Tibial nerve (tissue), 4 donors: ENCODE results near the gene NUSAP1.

ENCODE experiments used
- CTCF ChIP-seq, 5 experiments: fragments of 200-600 bp in 3 of 5; fragments of 450-650 bp in 2 of 5; sonication (generic) in 3 of 5; IDR thresholded peaks; one replicate each; pipeline ENCODE4 v1.5.1; 2016 to 2019; ENCODE audit warnings: antibody characterized with exemption in 5 of 5, mild to moderate bottlenecking in 3 of 5, moderate library complexity in 2 of 5
- EP300 ChIP-seq, 2 donors: sonication (generic); formaldehyde crosslinking; IDR thresholded peaks; one replicate each; pipeline ENCODE4 v1.6.1; 2017; ENCODE audit warnings: antibody characterized with exemption in 2 of 2, mild to moderate bottlenecking in 1 of 2
- POLR2A ChIP-seq, 2 donors: fragments of 450-650 bp; IDR thresholded peaks; one replicate each; pipeline ENCODE4 v1.6.1; 2017; ENCODE audit warnings: antibody characterized with exemption in 2 of 2, mild to moderate bottlenecking in 2 of 2, moderate library complexity in 2 of 2

DNA sequence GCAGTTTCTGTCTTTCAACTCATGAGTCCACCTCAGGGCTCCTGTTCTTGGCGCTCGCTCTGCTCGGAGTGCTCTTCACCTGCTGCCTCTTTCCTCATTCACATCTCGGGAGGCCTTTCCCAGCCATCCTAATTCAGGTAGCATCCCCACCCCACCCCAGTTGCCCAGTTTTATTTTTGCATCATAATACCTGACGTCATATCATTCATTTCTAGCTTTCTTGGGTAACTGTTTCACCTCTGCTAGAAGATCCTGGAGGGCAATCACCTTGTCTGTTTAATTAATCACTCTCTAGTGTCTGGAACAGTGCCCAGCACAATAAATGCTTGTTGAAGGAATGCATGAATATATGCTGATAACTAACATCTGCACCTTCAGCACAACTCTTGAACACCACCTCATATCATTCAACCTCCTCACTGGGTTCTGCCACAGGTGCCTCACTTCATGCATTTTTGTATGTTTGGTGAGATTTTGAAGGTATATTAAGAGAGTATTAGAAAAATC lies 7.6 kb downstream of the NUSAP1 start:
- TF ChIP-seq POLR2A (IDR thresholded peaks at IDR 0.05) (no peak), CTCF (IDR thresholded peaks at IDR 0.05) (no peak), EP300 (IDR thresholded peaks at IDR 0.05) (no peak)
